Neural cell (in vitro differentiated cells): ENCODE data around the gene SLC29A4. TPM values are rescaled to one million over a fixed set of nuclear protein-coding genes. Genes with fewer than 3 reads are reported as not detected.

Experiments used
- H2AFZ ChIP-seq: fragments of 200-600, 300-800 bp; sonication (generic), shearing (Covaris generic); 2 replicates; pipeline ENCODE4 v1.6.0; 2014; ENCODE audit warnings: low read depth, mild to moderate bottlenecking, antibody characterized with exemption, low read length, moderate library complexity
- H3F3A ChIP-seq: fragments of 200-600 bp; shearing (Covaris generic); 2 replicates; pipeline ENCODE4 v1.6.1; 2016; ENCODE audit warnings: mild to moderate bottlenecking, moderate library complexity, mixed read lengths, antibody characterized with exemption, low read length; ENCODE audit not compliant: insufficient read depth, poor library complexity, severe bottlenecking
- H3K27ac ChIP-seq: fragments of 200-600, 300-800 bp; sonication (generic), shearing (Covaris generic); 2 replicates; pipeline ENCODE4 v1.5.1; 2014; ENCODE audit warnings: mild to moderate bottlenecking, low read length, moderate library complexity
- H3K27me3 ChIP-seq: fragments of 300-800, 200-600 bp; sonication (generic), shearing (Covaris generic); 2 replicates; pipeline ENCODE4 v1.6.0; 2014; ENCODE audit warnings: mild to moderate bottlenecking, low read depth, low read length, moderate library complexity; ENCODE audit not compliant: insufficient read depth
- H3K36me3 ChIP-seq: fragments of 300-800, 200-600 bp; sonication (generic), shearing (Covaris generic); 2 replicates; pipeline ENCODE4 v1.5.1; 2014; ENCODE audit warnings: mild to moderate bottlenecking, antibody characterized with exemption, low read length, moderate library complexity; ENCODE audit not compliant: insufficient read depth
- H3K4me2 ChIP-seq: fragments of 300-800, 200-600 bp; sonication (generic), shearing (Covaris generic); 2 replicates; pipeline ENCODE4 v1.6.0; 2014; ENCODE audit warnings: mild to moderate bottlenecking, low read length
- H3K4me3 ChIP-seq: fragments of 300-800, 200-600 bp; sonication (generic), shearing (Covaris generic); 2 replicates; pipeline ENCODE4 v1.5.1; 2014; ENCODE audit warnings: mild to moderate bottlenecking, low read length, moderate library complexity
- H3K79me2 ChIP-seq: fragments of 200-600 bp; shearing (Covaris generic); replicated peaks from 2 replicates; pipeline ENCODE4 v1.6.0; 2014; ENCODE audit warnings: mild to moderate bottlenecking, low read length, moderate library complexity; ENCODE audit not compliant: insufficient read depth
- H3K9ac ChIP-seq: fragments of 300-800, 200-600 bp; sonication (generic), shearing (Covaris generic); 2 replicates; pipeline ENCODE4 v1.6.1; 2016; ENCODE audit warnings: mild to moderate bottlenecking, low read length, mixed read lengths
- H3K9me2 ChIP-seq: fragments of 200-600 bp; shearing (Covaris generic); 2 replicates; pipeline ENCODE4 v1.6.1; 2016; ENCODE audit warnings: mild to moderate bottlenecking, low read length, mixed read lengths; ENCODE audit not compliant: insufficient read depth
- H3K9me3 ChIP-seq: fragments of 200-600, 300-800 bp; sonication (generic), shearing (Covaris generic); 2 replicates; pipeline ENCODE4 v1.6.1; 2016; ENCODE audit warnings: mild to moderate bottlenecking, mixed run types, low read length, moderate library complexity, mixed read lengths
- H4K20me1 ChIP-seq: fragments of 200-600 bp; shearing (Covaris generic); 2 replicates; pipeline ENCODE4 v1.6.1; 2016; ENCODE audit warnings: mild to moderate bottlenecking, mixed run types; ENCODE audit not compliant: insufficient read depth
- EP300 ChIP-seq: fragments of 450-650 bp; conservative IDR thresholded peaks from 2 replicates; pipeline ENCODE4 v1.6.1; 2014; ENCODE audit warnings: antibody characterized with exemption, mild to moderate bottlenecking, moderate library complexity; ENCODE audit not compliant: poor library complexity, severe bottlenecking
- EZH2 ChIP-seq: fragments of 200-600, 300-800 bp; shearing (Covaris generic), sonication (generic); IDR thresholded peaks from 2 replicates; pipeline ENCODE4 v1.6.1; 2014; ENCODE audit warnings: antibody characterized with exemption, low read length, borderline replicate concordance, mild to moderate bottlenecking; ENCODE audit not compliant: insufficient read depth, poor library complexity, severe bottlenecking
- MXI1 ChIP-seq: fragments of 450-650 bp; conservative IDR thresholded peaks from 2 replicates; pipeline ENCODE4 v1.6.1; 2014; ENCODE audit warnings: antibody characterized with exemption, mild to moderate bottlenecking; ENCODE audit not compliant: poor library complexity, severe bottlenecking
- POLR2AphosphoS5 ChIP-seq: IDR thresholded peaks from 2 replicates; pipeline ENCODE4 v1.6.1; 2012
- RAD21 ChIP-seq: fragments of 450-650 bp; conservative IDR thresholded peaks from 2 replicates; pipeline ENCODE4 v1.6.1; 2014; ENCODE audit warnings: antibody characterized with exemption, mild to moderate bottlenecking, moderate library complexity
- SMC3 ChIP-seq: fragments of 450-650 bp; conservative IDR thresholded peaks from 2 replicates; pipeline ENCODE4 v1.6.1; 2014; ENCODE audit warnings: antibody characterized with exemption, mild to moderate bottlenecking, moderate library complexity; ENCODE audit not compliant: poor library complexity
- TAF1 ChIP-seq: IDR thresholded peaks from 2 replicates; pipeline ENCODE4 v1.6.1; 2012; ENCODE audit warnings: low read depth
- polyA plus RNA-seq: library from polyadenylated mRNA; depleted of rRNA; stranded (reverse); fragments of >200 nt; gene quantifications from 2 replicates; pipeline ENCODE4 v1.2.3, GENCODE V29; 2014
- TF ChIP-seq, protein P1 (sequence below): IDR thresholded peaks from 2 replicates; pipeline ENCODE4 v1.6.1; 2012; ENCODE audit warnings: borderline replicate concordance
- TF ChIP-seq, protein P2 (sequence below): fragments of 450-650 bp; IDR thresholded peaks from 2 replicates; pipeline ENCODE4 v1.5.1; 2014; ENCODE audit warnings: antibody characterized with exemption, mild to moderate bottlenecking, moderate library complexity; ENCODE audit not compliant: poor library complexity, severe bottlenecking

Gene SLC29A4
- polyA plus RNA-seq, 1 donor from 2014 or later, result 32.4 TPM

DNA sequence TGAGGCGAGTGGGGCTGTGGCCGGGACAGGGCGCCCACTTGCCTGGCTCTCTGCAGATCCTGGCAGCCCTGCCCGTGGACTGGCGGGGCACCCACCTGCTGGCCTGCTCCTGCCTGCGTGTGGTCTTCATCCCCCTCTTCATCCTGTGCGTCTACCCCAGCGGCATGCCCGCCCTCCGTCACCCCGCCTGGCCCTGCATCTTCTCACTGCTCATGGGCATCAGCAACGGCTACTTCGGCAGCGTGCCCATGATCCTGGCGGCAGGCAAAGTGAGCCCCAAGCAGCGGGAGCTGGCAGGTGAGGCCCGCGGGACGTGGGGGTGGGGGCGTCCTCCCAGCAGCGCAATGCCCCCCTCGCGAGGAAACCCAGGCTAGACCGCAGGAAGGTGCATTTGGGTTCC, 17.6 kb downstream of the SLC29A4 start:
- Histone ChIP-seq H3K9ac (no peak overlapping the region), H3K27me3 (no peaks in the 10 kb centered on the region), H4K20me1 (no peaks in the 10 kb centered on the region), H3K4me2 (no peak overlapping the region), H3F3A (no peaks in the 10 kb centered on the region), H3K9me2 (no peaks in the 10 kb centered on the region), H3K4me3 (no peak overlapping the region), H2AFZ (no peak overlapping the region), H3K79me2 (no peaks in the 10 kb centered on the region), H3K36me3 (no peaks in the 10 kb centered on the region), H3K27ac (no peak overlapping the region), H3K9me3 (no peaks in the 10 kb centered on the region)
- no peak for TF ChIP-seq MXI1
- TF ChIP-seq EP300, result no peak
- TF ChIP-seq EZH2, result no peak
- TF ChIP-seq POLR2AphosphoS5, result no peak
- TF ChIP-seq SMC3, result no peak
- TF ChIP-seq TAF1, result no peak
- TF ChIP-seq, protein P1, sequence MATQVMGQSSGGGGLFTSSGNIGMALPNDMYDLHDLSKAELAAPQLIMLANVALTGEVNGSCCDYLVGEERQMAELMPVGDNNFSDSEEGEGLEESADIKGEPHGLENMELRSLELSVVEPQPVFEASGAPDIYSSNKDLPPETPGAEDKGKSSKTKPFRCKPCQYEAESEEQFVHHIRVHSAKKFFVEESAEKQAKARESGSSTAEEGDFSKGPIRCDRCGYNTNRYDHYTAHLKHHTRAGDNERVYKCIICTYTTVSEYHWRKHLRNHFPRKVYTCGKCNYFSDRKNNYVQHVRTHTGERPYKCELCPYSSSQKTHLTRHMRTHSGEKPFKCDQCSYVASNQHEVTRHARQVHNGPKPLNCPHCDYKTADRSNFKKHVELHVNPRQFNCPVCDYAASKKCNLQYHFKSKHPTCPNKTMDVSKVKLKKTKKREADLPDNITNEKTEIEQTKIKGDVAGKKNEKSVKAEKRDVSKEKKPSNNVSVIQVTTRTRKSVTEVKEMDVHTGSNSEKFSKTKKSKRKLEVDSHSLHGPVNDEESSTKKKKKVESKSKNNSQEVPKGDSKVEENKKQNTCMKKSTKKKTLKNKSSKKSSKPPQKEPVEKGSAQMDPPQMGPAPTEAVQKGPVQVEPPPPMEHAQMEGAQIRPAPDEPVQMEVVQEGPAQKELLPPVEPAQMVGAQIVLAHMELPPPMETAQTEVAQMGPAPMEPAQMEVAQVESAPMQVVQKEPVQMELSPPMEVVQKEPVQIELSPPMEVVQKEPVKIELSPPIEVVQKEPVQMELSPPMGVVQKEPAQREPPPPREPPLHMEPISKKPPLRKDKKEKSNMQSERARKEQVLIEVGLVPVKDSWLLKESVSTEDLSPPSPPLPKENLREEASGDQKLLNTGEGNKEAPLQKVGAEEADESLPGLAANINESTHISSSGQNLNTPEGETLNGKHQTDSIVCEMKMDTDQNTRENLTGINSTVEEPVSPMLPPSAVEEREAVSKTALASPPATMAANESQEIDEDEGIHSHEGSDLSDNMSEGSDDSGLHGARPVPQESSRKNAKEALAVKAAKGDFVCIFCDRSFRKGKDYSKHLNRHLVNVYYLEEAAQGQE, result no peak
- no peak for TF ChIP-seq RAD21
- TF ChIP-seq, protein P2, sequence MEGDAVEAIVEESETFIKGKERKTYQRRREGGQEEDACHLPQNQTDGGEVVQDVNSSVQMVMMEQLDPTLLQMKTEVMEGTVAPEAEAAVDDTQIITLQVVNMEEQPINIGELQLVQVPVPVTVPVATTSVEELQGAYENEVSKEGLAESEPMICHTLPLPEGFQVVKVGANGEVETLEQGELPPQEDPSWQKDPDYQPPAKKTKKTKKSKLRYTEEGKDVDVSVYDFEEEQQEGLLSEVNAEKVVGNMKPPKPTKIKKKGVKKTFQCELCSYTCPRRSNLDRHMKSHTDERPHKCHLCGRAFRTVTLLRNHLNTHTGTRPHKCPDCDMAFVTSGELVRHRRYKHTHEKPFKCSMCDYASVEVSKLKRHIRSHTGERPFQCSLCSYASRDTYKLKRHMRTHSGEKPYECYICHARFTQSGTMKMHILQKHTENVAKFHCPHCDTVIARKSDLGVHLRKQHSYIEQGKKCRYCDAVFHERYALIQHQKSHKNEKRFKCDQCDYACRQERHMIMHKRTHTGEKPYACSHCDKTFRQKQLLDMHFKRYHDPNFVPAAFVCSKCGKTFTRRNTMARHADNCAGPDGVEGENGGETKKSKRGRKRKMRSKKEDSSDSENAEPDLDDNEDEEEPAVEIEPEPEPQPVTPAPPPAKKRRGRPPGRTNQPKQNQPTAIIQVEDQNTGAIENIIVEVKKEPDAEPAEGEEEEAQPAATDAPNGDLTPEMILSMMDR, result no peak

DNA sequence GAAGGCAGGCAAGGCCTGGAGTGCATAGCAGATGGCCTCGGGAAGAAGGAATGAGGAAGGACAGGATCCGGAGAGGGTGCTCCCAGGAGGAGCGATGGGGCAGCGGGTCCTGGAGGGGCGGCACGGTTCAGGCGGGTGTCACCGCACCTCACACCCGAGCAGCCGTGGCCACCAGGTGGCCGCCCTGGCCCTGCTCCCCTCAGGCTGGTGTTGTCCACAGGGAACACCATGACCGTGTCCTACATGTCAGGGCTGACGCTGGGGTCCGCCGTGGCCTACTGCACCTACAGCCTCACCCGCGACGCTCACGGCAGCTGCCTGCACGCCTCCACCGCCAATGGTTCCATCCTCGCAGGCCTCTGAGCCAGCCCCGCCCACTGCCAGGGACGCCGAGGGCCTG, 19.8 kb downstream of the SLC29A4 start:
- no peak overlapping the region for H2AFZ ChIP-seq
- H3K27ac ChIP-seq, result no peak overlapping the region
- no peaks in the 10 kb centered on the region for H3F3A ChIP-seq
- H3K4me3 ChIP-seq, result no peak overlapping the region
- no peak overlapping the region for H3K4me2 ChIP-seq
- H3K27me3 ChIP-seq, result no peaks in the 10 kb centered on the region
- H3K9me2 ChIP-seq, result no peaks in the 10 kb centered on the region
- H3K9ac ChIP-seq, result no peak overlapping the region
- no peaks in the 10 kb centered on the region for H3K9me3 ChIP-seq
- no peaks in the 10 kb centered on the region for H4K20me1 ChIP-seq
- no peak for TF ChIP-seq SMC3
- no peak for TF ChIP-seq RAD21
- no peak for TF ChIP-seq TAF1
- TF ChIP-seq EZH2, result no peak
- no peak for TF ChIP-seq POLR2AphosphoS5
- TF ChIP-seq EP300, result no peak
- TF ChIP-seq, protein P1, result no peak
- TF ChIP-seq, protein P2, result no peak
- TF ChIP-seq MXI1, result no peak
- H3K79me2 ChIP-seq, result no peaks in the 10 kb centered on the region
- H3K36me3 ChIP-seq, result no peaks in the 10 kb centered on the region
